Measurements from ENCODE around the gene DLGAP1. TPM values are rescaled to one million over a fixed set of nuclear protein-coding genes. Genes with fewer than 3 reads are reported as not detected.
A peak's percentile ranks its signal among the peaks of the same experiment; 100 is the strongest.

The DLGAP1 gene
- total and polyA plus RNA-seq, 2 of the 13 experiments (the other 11 are each of a cell fraction or from before 2014, with no cell fraction given), result 0.01 TPM; not detected in 1

DNA sequence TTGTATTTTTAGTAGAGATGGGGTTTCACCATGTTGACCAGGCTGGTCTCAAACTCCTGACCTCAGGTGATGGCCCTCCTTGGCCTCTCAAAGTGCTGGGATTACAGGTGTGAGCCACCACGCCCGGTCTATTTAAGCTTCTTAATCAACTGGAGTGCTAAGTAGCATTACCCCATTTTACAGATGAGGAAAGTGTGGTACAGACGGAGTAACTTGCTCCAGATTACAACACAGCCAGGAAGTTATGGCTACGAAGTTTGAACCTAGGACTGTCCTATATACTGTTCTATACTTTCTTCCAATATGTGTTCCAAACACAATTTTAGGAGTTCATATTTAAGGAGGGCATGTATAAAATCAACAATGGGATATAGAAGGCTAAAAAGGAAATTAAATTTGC is 807.5 kb downstream of the DLGAP1 start:
- no TSS peak for BruUV-seq (replicated peaks)
- no peak overlapping the region for H2AFZ ChIP-seq (ENCODE audit: low read length)

DNA sequence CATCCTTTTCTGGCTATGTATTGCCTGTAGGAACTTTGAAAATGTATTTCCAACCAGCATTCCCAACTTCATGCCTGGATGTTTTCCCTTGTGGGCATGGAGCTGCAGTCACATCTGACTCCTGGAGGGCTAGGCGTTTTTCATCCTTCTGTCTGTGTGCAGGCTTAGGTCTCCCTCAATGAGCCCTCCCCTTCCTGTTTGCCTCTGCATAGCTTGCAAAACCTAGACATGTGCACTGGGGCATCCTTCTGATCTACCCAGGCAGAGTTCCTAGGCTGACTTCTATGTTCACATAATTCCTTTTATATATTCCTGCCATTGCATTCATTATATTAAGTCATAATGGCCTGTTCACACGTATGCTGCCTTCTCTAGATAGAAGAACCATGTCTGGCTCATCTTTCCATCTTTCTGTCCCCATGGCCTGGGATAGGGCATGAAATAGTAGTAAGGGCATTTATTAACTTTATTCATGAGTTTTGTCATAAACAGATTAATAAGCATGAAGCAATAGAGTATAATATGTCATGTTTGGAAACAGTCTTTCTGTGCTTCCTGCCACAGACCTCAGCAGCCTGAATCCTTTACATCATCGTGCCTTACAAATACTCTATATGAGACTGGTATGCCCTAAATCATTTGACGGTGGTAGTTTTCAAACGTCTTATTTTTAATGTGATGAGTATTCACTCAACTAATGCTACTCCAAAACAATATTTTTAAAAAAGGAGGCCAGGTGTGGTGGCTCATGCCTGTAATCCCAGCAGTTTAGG is 809.5 kb downstream of the DLGAP1 start:
- in situ Hi-C loops (cut with HindIII; ENCODE audit: extremely low pct_ligation_motif_present, low pct_unique_long_range_greater_than_20kb) (no loop called here), intact Hi-C loops (cut with micrococcal nuclease; ENCODE audit: unreplicated experiment) (no loop called here)
- no peak overlapping the region for H3K4me2 ChIP-seq (ENCODE audit: low read depth, low read length)
- H3K27me3 ChIP-seq (ENCODE audit: control insufficient read depth in 1 of 2, insufficient read depth in 2 of 2, low read length in 2 of 2), result no peaks in the 10 kb centered on the region
- H3K79me2 ChIP-seq (ENCODE audit: insufficient read depth, low read length), result no peaks in the 10 kb centered on the region
- ChIA-PET POLR2A (interaction anchor here (0.8 to 1.4 kb wide), 4 partner anchors 12 to 192 kb away, joined by 3 to 4 read pairs (median 3); no protein-coding TSS in a partner anchor), CTCF (ENCODE audit: low intra/inter-chr PET ratio, low total read pairs) (no interaction called here)
- no peaks in the 10 kb centered on the region for H3K9me3 ChIP-seq (ENCODE audit: low read length)
- H2AFZ ChIP-seq (ENCODE audit: low read length), result no peak overlapping the region
- DNase-seq (ENCODE audit: low spot score) (no peak), ATAC-seq (no peak), FAIRE-seq (no peak)
- H4K20me1 ChIP-seq (ENCODE audit: insufficient read depth, low read length), result no peaks in the 10 kb centered on the region
- BruUV-seq (replicated peaks), result no TSS peak
- H3K4me1 ChIP-seq (ENCODE audit: insufficient read depth, low read length), result peaks cover 32% of the 10 kb centered on the region
- no peak overlapping the region for H3K4me3 ChIP-seq (replicated peaks in 1 of 3; ENCODE audit: insufficient read depth in 1 of 3, low read depth in 2 of 3, low read length in 3 of 3)
- H3K36me3 ChIP-seq (replicated peaks in 1 of 2; ENCODE audit: control insufficient read depth in 1 of 2, insufficient read depth in 2 of 2, low read length in 2 of 2), result no peaks in the 10 kb centered on the region
- WGBS (ENCODE audit: low lambda C conversion rate), result 92% methylated on average over 5 of the region's 5 CpGs
- H3K27ac ChIP-seq (ENCODE audit: extremely low read length, insufficient read depth, low read length), result no peak overlapping the region
- no peak overlapping the region for H3K9ac ChIP-seq (ENCODE audit: insufficient read depth, low read depth, low read length)
- TF ChIP-seq, protein P1, sequence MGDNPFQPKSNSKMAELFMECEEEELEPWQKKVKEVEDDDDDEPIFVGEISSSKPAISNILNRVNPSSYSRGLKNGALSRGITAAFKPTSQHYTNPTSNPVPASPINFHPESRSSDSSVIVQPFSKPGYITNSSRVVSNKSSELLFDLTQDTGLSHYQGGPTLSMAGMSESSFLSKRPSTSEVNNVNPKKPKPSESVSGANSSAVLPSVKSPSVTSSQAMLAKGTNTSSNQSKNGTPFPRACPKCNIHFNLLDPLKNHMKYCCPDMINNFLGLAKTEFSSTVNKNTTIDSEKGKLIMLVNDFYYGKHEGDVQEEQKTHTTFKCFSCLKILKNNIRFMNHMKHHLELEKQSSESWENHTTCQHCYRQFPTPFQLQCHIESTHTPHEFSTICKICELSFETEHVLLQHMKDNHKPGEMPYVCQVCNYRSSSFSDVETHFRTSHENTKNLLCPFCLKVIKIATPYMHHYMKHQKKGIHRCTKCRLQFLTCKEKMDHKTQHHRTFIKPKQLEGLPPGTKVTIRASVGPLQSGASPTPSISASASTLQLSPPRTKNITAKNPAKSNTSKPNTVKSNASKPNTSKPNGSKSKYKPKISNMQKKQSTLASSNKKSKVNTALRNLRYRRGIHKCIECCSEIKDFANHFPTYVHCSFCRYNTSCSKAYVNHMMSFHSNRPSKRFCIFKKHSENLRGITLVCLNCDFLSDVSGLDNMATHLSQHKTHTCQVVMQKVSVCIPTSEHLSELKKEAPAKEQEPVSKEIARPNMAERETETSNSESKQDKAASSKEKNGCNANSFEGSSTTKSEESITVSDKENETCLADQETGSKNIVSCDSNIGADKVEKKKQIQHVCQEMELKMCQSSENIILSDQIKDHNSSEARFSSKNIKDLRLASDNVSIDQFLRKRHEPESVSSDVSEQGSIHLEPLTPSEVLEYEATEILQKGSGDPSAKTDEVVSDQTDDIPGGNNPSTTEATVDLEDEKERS (CRISPR knock-in tag; IDR thresholded peaks at IDR 0.05), result no peak
- TF ChIP-seq NR2F1 (CRISPR knock-in tag; IDR thresholded peaks at IDR 0.05) (no peak), SRF (IDR thresholded peaks at IDR 0.05; ENCODE audit: low read depth, low read length) (no peak), ZNF747 (CRISPR knock-in tag; IDR thresholded peaks at IDR 0.05; ENCODE audit: borderline replicate concordance) (no peak), SMYD3 (CRISPR knock-in tag; IDR thresholded peaks at IDR 0.05) (no peak), ZNF136 (CRISPR knock-in tag; IDR thresholded peaks at IDR 0.05; ENCODE audit: low read depth) (no peak), ZNF878 (CRISPR knock-in tag; IDR thresholded peaks at IDR 0.05) (no peak), ZNF264 (CRISPR knock-in tag; IDR thresholded peaks at IDR 0.05) (no peak), NR1H2 (CRISPR knock-in tag; IDR thresholded peaks at IDR 0.05; ENCODE audit: borderline replicate concordance, low read depth) (no peak), ZNF530 (CRISPR knock-in tag; IDR thresholded peaks at IDR 0.05; ENCODE audit: low read depth) (no peak)
- TF ChIP-seq, protein P2, sequence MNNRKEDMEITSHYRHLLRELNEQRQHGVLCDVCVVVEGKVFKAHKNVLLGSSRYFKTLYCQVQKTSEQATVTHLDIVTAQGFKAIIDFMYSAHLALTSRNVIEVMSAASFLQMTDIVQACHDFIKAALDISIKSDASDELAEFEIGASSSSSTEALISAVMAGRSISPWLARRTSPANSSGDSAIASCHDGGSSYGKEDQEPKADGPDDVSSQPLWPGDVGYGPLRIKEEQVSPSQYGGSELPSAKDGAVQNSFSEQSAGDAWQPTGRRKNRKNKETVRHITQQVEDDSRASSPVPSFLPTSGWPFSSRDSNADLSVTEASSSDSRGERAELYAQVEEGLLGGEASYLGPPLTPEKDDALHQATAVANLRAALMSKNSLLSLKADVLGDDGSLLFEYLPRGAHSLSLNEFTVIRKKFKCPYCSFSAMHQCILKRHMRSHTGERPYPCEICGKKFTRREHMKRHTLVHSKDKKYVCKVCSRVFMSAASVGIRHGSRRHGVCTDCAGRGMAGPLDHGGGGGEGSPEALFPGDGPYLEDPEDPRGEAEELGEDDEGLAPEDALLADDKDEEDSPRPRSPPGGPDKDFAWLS (CRISPR knock-in tag; IDR thresholded peaks at IDR 0.05; ENCODE audit: borderline replicate concordance), result no peak

More for the DNA sequence above, 807.5 kb downstream of the DLGAP1 start:
- in situ Hi-C loops (cut with HindIII; ENCODE audit: extremely low pct_ligation_motif_present, low pct_unique_long_range_greater_than_20kb), result no loop called here
- no peaks in the 10 kb centered on the region for H4K20me1 ChIP-seq (ENCODE audit: insufficient read depth, low read length)
- intact Hi-C loops (cut with micrococcal nuclease; ENCODE audit: unreplicated experiment), result loop anchor here (2.0 kb wide), 1 partner anchor 17 kb away; no protein-coding TSS in a partner anchor
- no peaks in the 10 kb centered on the region for H3K36me3 ChIP-seq (replicated peaks in 1 of 2; ENCODE audit: control insufficient read depth in 1 of 2, insufficient read depth in 2 of 2, low read length in 2 of 2)
- POLR2A ChIA-PET, result no interaction called here
- no peak overlapping the region for H3K9ac ChIP-seq (ENCODE audit: insufficient read depth, low read depth, low read length)
- no peak overlapping the region for H3K4me3 ChIP-seq (replicated peaks in 1 of 3; ENCODE audit: insufficient read depth in 1 of 3, low read depth in 2 of 3, low read length in 3 of 3)
- no peak overlapping the region for H3K4me2 ChIP-seq (ENCODE audit: low read depth, low read length)
- 94% methylated on average over 4 of the region's 4 CpGs for WGBS (ENCODE audit: low lambda C conversion rate)
- peaks cover 51% of the 10 kb centered on the region for H3K4me1 ChIP-seq (ENCODE audit: insufficient read depth, low read length)
- DNase-seq (ENCODE audit: low spot score) (no peak), ATAC-seq (no peak), FAIRE-seq (no peak)
- no peaks in the 10 kb centered on the region for H3K9me3 ChIP-seq (ENCODE audit: low read length)
- TF ChIP-seq ZBTB20 (CRISPR knock-in tag; IDR thresholded peaks at IDR 0.05; ENCODE audit: borderline replicate concordance, low read depth) (no peak), KDM1A (CRISPR knock-in tag; IDR thresholded peaks at IDR 0.05) (0 out of 2 replicates have a peak, but pooled peaks have one; percentile 43), ZNF629 (CRISPR knock-in tag; conservative IDR thresholded peaks at IDR 0.05) (peak; percentile 87), ZMYM3 (CRISPR knock-in tag; IDR thresholded peaks at IDR 0.05) (peak; percentile 44; the same call in 1 of the 2 replicates)
- CTCF ChIA-PET (ENCODE audit: low intra/inter-chr PET ratio, low total read pairs), result no interaction called here
- no peak overlapping the region for H3K27ac ChIP-seq (ENCODE audit: extremely low read length, insufficient read depth, low read length)
- no peaks in the 10 kb centered on the region for H3K79me2 ChIP-seq (ENCODE audit: insufficient read depth, low read length)
- H3K27me3 ChIP-seq (ENCODE audit: control insufficient read depth in 1 of 2, insufficient read depth in 2 of 2, low read length in 2 of 2), result no peaks in the 10 kb centered on the region

Measured in HepG2 (cell line).